Right atrium auricular region (tissue), 2 donors: ENCODE data around the gene SIL1. TPM values are rescaled to one million over a fixed set of nuclear protein-coding genes. Genes with fewer than 3 reads are reported as not detected.

ENCODE experiments used
- DNase-seq: peaks from one replicate; pipeline ENCODE4 v3.0.0-alpha.2; 2019; ENCODE audit warnings: low spot score
- H3K27ac ChIP-seq, 2 donors: fragments of 200-600 bp; sonication (generic); 1 replicate in 1 of 2; 2 replicates in 1 of 2; pipeline ENCODE4 v1.5.1; 2016 to 2019
- H3K27me3 ChIP-seq, 2 donors: fragments of 200-600 bp; sonication (generic); one replicate each; pipeline versions ENCODE4 v1.5.1 to v1.6.0; 2017 to 2019
- H3K36me3 ChIP-seq: fragments of 200-600 bp; sonication (generic); one replicate; pipeline ENCODE4 v1.5.1; 2016
- H3K4me1 ChIP-seq, 2 donors: fragments of 200-600 bp; sonication (generic); one replicate each; pipeline versions ENCODE4 v1.5.1 to v1.6.0; 2017 to 2019
- H3K4me3 ChIP-seq, 2 donors: fragments of 200-600 bp; sonication (generic); 1 replicate in 1 of 2; 2 replicates in 1 of 2; pipeline ENCODE4 v1.5.1; 2017 to 2019; ENCODE audit warnings: mild to moderate bottlenecking in 1 of 2, moderate library complexity in 1 of 2
- H3K9me3 ChIP-seq, 2 donors: fragments of 200-600 bp; sonication (generic); one replicate each; pipeline ENCODE4 v1.5.1; 2019
- total RNA-seq, 2 donors: library from RNA; depleted of rRNA; stranded (reverse); fragments of >200 nt; gene quantifications; one replicate each; pipeline ENCODE4 v1.1.0, GENCODE V29; 2016
- TF ChIP-seq, protein P1 (sequence below), 2 donors: fragments of 200-600 bp; sonication (generic); IDR thresholded peaks; one replicate each; pipeline ENCODE4 v1.5.1; 2019; ENCODE audit warnings: antibody characterized with exemption in 2 of 2

Gene SIL1
- total RNA-seq, 2 donors from 2014 or later = 32.7 to 41.3 TPM

DNA sequence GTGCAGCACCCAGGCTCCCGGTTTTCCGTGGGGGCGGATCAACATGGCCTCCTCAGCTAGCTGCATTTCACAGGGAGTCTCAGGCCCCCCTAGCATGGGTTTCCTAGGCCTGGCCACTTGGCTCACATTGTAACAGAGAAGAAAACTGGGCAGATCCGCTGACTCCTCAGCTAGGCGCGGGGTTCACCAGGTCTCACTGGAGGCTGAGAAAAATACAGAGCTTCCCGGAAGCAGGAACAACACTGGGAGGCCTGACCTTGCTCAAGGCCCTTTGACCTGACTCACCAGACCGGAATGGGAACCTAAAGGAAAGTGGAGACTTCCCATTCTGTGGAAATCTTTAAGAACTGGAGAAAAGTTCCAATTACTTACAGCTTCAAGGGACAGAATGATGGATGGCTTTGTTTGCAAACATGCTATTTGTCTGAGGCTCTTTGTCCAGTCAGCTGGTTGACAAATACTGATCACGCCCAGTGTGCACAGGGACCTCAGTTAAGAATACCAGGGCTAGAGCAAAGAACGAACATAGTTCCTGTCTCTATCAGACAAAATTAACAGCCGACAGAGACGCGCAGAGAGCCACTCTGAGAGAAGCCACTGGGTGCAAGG is 234.3 kb downstream of the SIL1 start:
- H3K4me3 ChIP-seq = no peak overlapping the region
- no peak for DNase-seq
- peaks cover 0 to 26% of the 10 kb centered on the region in 2 donors for H3K4me1 ChIP-seq
- H3K27ac ChIP-seq = no peak overlapping the region
- TF ChIP-seq, protein P1, sequence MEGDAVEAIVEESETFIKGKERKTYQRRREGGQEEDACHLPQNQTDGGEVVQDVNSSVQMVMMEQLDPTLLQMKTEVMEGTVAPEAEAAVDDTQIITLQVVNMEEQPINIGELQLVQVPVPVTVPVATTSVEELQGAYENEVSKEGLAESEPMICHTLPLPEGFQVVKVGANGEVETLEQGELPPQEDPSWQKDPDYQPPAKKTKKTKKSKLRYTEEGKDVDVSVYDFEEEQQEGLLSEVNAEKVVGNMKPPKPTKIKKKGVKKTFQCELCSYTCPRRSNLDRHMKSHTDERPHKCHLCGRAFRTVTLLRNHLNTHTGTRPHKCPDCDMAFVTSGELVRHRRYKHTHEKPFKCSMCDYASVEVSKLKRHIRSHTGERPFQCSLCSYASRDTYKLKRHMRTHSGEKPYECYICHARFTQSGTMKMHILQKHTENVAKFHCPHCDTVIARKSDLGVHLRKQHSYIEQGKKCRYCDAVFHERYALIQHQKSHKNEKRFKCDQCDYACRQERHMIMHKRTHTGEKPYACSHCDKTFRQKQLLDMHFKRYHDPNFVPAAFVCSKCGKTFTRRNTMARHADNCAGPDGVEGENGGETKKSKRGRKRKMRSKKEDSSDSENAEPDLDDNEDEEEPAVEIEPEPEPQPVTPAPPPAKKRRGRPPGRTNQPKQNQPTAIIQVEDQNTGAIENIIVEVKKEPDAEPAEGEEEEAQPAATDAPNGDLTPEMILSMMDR (IDR thresholded peaks at IDR 0.05) = no peak
- H3K27me3 ChIP-seq = no peaks in the 10 kb centered on the region
- H3K36me3 ChIP-seq = no peaks in the 10 kb centered on the region
- H3K9me3 ChIP-seq = no peaks in the 10 kb centered on the region

DNA sequence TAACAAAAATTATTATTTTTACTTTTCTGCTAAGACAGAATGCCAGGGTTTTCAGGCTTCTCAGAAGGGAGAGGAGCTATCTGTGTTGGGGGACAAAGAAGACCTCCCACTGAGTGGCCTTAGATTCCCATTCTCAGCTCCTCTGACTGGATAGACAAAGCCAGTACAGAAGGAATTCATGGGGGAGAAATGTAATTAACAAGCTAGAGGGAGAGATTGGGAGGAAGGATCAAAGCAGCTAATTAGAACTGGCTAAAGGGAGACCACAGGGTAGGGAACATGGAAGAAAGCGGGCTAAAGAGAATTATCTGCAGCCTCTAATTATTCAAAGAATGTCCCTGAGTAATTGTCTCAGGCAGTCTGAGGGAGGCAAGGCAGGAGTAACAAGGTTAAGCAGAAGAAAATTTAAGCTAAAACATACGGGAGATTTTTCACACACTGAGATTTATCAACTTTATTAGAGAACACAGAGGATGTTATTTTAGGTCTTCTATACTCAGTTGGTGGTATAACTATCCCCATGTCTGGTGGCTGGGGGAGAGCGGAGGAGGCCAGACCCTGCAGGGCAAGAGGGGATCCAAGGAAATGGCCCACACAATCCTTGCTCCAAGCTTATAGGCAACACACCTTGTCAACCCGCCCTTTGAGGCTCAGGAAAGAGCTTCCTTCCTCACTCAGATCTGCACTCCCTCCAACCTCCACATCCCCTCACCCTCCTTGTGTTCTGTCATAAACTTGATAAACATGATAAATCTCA is 235.4 kb downstream of the SIL1 start:
- Histone ChIP-seq H3K36me3 (no peaks in the 10 kb centered on the region), H3K4me3 (no peak overlapping the region), H3K27me3 (no peaks in the 10 kb centered on the region), H3K9me3 (no peaks in the 10 kb centered on the region), H3K27ac (no peak overlapping the region), H3K4me1 (peaks cover 0 to 15% of the 10 kb centered on the region in 2 donors)
- TF ChIP-seq, protein P1 (IDR thresholded peaks at IDR 0.05) = no peak
- no peak for DNase-seq

DNA sequence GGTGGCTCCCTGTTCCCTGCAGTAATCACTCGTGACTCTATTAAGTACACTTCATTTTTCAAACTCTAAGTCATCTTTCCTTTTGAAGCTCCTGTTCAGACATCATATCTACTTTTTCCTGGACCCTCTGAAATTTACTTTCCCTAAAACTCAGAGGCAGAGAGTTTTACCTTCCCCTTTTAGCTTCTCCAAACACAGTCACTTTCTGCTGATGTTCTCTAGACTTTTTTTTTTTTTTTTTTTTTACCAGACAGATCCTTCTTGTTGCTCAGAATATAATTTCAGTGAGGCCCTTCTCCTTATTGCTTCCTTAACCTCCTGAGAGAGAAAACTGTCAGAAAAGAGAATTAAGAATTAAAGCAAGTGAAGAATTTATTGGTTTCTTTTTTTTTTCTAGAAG is 236.4 kb downstream of the SIL1 start:
- DNase-seq = no peak
- Histone ChIP-seq H3K4me3 (no peak overlapping the region), H3K4me1 (peaks cover 0 to 11% of the 10 kb centered on the region in 2 donors), H3K36me3 (no peaks in the 10 kb centered on the region), H3K9me3 (no peaks in the 10 kb centered on the region), H3K27me3 (no peaks in the 10 kb centered on the region), H3K27ac (no peak overlapping the region)
- TF ChIP-seq, protein P1 (IDR thresholded peaks at IDR 0.05) = no peak

DNA sequence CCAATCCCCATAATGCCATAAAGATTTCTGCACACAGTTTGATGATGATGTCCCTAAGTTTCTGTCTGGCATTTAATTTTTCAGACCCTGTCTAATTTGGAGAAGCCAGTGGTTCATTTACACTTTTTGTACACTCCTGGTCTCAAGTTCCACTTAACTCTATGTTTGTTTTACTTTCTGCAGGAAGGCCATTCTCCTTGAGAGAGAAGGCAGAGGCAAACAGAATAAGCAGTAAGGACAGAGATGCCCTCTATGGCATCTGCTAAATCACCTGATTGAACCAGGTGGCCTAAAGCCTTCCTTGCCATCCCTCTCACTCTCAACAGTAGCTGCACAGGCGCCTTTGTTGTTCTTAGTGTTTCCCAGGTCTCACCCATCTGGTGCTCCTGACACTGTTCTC is 236.9 kb downstream of the SIL1 start:
- Histone ChIP-seq H3K36me3 (no peaks in the 10 kb centered on the region), H3K27ac (no peak overlapping the region), H3K9me3 (no peaks in the 10 kb centered on the region), H3K27me3 (no peaks in the 10 kb centered on the region), H3K4me1 (peaks cover 0 to 11% of the 10 kb centered on the region in 2 donors), H3K4me3 (no peak overlapping the region)
- no peak for DNase-seq
- TF ChIP-seq, protein P1 (IDR thresholded peaks at IDR 0.05) = no peak

DNA sequence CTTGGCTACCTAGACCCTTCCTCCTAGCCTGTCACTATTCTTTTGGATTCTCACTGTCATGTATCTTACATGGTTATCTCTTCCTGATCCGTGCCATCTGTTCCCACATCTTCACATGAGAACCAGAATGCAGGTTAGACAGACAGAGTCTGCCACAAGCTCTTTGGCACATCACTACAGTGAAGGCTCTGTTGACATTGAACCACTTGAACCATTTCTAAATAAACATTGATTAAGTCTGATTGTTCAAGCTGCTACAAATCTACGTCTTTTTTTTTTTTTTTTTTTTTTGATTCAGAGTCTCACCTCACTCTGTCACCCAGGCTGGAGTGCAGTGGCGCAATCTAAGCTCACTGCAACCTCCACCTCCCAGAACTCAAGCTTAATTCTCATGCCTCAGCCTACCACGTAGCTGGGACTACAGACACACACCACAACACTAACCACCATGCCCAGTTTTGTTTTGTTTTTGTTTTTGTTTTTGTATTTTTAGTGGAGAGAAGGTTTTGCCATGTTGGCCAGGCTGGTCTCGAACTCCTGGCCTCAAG is 237.9 kb downstream of the SIL1 start:
- H3K4me1 ChIP-seq = peaks cover 0 to 20% of the 10 kb centered on the region in 2 donors
- TF ChIP-seq, protein P1 (IDR thresholded peaks at IDR 0.05) = no peak

More for the DNA sequence above, 237.9 kb downstream of the SIL1 start:
- Histone ChIP-seq H3K9me3 (no peaks in the 10 kb centered on the region), H3K27ac (no peak overlapping the region), H3K36me3 (no peaks in the 10 kb centered on the region), H3K4me3 (no peak overlapping the region), H3K27me3 (no peaks in the 10 kb centered on the region)
- no peak for DNase-seq
